GM19239 (cell line): ENCODE results near the gene SLITRK6.
"Not testable (repeated sequence)": the region's sequence is repeated elsewhere in the genome, so short reads cannot be mapped to it uniquely, and the experiment has no call there.

Experiments
- DNase-seq: peaks from one replicate; pipeline ENCODE4 v3.0.0; 2011; ENCODE audit warnings: low spot score; ENCODE audit not compliant: insufficient read length
- FAIRE-seq: peaks from 2 replicates; lab custom pipeline; 2011; peaks lifted over from hg19 to GRCh38; lab: Jason Lieb, UNC

Gene SLITRK6

GRCh38 chr13:85799097-85799582, at the start of gene SLITRK6:
Gene SLITRK6 (minus strand): TSS chr13:85799419. CDS start chr13:85796508, 2,911 bp downstream.
- no peak for DNase-seq
- FAIRE-seq, result no peak

GRCh38 chr13:85847012-85847411, 47.8 kb upstream of the SLITRK6 start:
- FAIRE-seq (no peak), DNase-seq (no peak)

- FAIRE-seq, result no peak
- no peak for DNase-seq
Measured at GRCh38 chr13:85841427-85841826, 42.2 kb upstream of the SLITRK6 start.

GRCh38 chr13:85833921-85834320, 34.7 kb upstream of the SLITRK6 start:
- FAIRE-seq (no peak), DNase-seq (no peak)

GRCh38 chr13:85828094-85828684, 29.0 kb upstream of the SLITRK6 start:
- FAIRE-seq (no peak), DNase-seq (no peak)

- DNase-seq, result no peak
- FAIRE-seq, result no peak
Measured at GRCh38 chr13:85825454-85825853, 26.2 kb upstream of the SLITRK6 start.

GRCh38 chr13:85823832-85824231, 24.6 kb upstream of the SLITRK6 start:
- FAIRE-seq (no peak), DNase-seq (no peak)

GRCh38 chr13:85819513-85819912, 20.3 kb upstream of the SLITRK6 start:
- FAIRE-seq, result no peak
- DNase-seq, result no peak

- no peak for DNase-seq
Measured at GRCh38 chr13:85816413-85816812, 17.2 kb upstream of the SLITRK6 start.

GRCh38 chr13:85812282-85812681, 13.1 kb upstream of the SLITRK6 start:
- FAIRE-seq (no peak), DNase-seq (no peak)

More at GRCh38 chr13:85816413-85816812, 17.2 kb upstream of the SLITRK6 start:
- FAIRE-seq, result no peak

- DNase-seq (no peak), FAIRE-seq (no peak)
Measured at GRCh38 chr13:85808811-85809210, 9.6 kb upstream of the SLITRK6 start.

GRCh38 chr13:85806553-85807175, 7.4 kb upstream of the SLITRK6 start:
- DNase-seq (no peak), FAIRE-seq (no peak)

- DNase-seq (no peak), FAIRE-seq (no peak)
Measured at GRCh38 chr13:85798556-85798955, 663 bp downstream of the SLITRK6 start.

- FAIRE-seq, result no peak
- no peak for DNase-seq
Measured at GRCh38 chr13:85797311-85797710, 1.9 kb downstream of the SLITRK6 start.

- DNase-seq, result no peak
- FAIRE-seq, result no peak
Measured at GRCh38 chr13:85785205-85785604, 14.0 kb downstream of the SLITRK6 start.

- FAIRE-seq (no peak), DNase-seq (no peak)
Measured at GRCh38 chr13:85772367-85772766, 26.9 kb downstream of the SLITRK6 start.

GRCh38 chr13:85771856-85772255, 27.4 kb downstream of the SLITRK6 start:
- DNase-seq (no peak), FAIRE-seq (no peak)

- FAIRE-seq (no peak), DNase-seq (no peak)
Measured at GRCh38 chr13:85768946-85769345, 30.3 kb downstream of the SLITRK6 start.

- FAIRE-seq (no peak), DNase-seq (no peak)
Measured at GRCh38 chr13:85755123-85755522, 44.1 kb downstream of the SLITRK6 start.

GRCh38 chr13:85743201-85743770, 55.9 kb downstream of the SLITRK6 start:
- not testable (repeated sequence) for FAIRE-seq

More at GRCh38 chr13:85743201-85743770, 55.9 kb downstream of the SLITRK6 start:
- not testable (repeated sequence) for DNase-seq
